Measurements from ENCODE around the gene SERPINB7. TPM values are rescaled to one million over a fixed set of nuclear protein-coding genes. Genes with fewer than 3 reads are reported as not detected.

SERPINB7 gene
- total RNA-seq, 1 experiment from 2014 or later, result 4.2 TPM

DNA sequence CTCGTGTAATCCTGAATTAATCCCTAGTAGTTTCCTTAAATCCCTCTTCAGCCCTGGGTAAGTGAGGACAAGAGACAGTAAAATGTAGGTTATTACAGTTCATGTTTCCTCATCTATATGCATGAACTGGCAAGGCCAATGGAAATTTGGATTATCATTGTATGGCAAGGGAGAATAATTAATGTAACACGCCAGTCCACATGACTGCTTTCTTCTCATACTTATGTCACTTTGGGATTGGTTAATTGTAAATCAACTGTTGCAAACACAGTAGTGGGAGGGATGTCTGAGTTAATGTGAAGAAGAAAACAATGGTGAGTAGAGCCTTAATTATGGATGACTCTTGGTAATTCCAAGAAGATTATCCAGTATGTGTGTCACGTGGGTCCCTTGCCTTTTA is 1.7 kb upstream of the SERPINB7 start:
- Histone ChIP-seq H3K36me3 (ENCODE audit: low read depth) (no peaks in the 10 kb centered on the region), H3K9me2 (ENCODE audit: insufficient read depth) (no peaks in the 10 kb centered on the region; the same call in 1 of the 2 replicates), H3K27ac (no peak overlapping the region; the same call in 1 of the 2 replicates), H3K79me2 (ENCODE audit: low read depth) (no peaks in the 10 kb centered on the region), H4K20me1 (ENCODE audit: insufficient read depth) (no peaks in the 10 kb centered on the region), H3K27me3 (ENCODE audit: insufficient read depth, low read depth) (no peaks in the 10 kb centered on the region), H3K9me3 (ENCODE audit: insufficient read depth, low read depth) (0 out of 2 replicates have a peak, but pooled peaks cover 5% of the 10 kb centered on the region), H3F3A (ENCODE audit: insufficient read depth, low read depth) (peaks cover 11% of the 10 kb centered on the region), H2AFZ (no peak overlapping the region), H3K4me3 (no peak overlapping the region), H3K4me1 (replicated peaks; ENCODE audit: insufficient read depth) (peaks cover 23% of the 10 kb centered on the region), H3K4me2 (no peak overlapping the region)
- intact Hi-C loops (cut with micrococcal nuclease; ENCODE audit: unreplicated experiment), result no loop called here
- TF ChIP-seq EZH2 (IDR thresholded peaks at IDR 0.05; ENCODE audit: low read depth), result no peak
- TF ChIP-seq, protein P1, sequence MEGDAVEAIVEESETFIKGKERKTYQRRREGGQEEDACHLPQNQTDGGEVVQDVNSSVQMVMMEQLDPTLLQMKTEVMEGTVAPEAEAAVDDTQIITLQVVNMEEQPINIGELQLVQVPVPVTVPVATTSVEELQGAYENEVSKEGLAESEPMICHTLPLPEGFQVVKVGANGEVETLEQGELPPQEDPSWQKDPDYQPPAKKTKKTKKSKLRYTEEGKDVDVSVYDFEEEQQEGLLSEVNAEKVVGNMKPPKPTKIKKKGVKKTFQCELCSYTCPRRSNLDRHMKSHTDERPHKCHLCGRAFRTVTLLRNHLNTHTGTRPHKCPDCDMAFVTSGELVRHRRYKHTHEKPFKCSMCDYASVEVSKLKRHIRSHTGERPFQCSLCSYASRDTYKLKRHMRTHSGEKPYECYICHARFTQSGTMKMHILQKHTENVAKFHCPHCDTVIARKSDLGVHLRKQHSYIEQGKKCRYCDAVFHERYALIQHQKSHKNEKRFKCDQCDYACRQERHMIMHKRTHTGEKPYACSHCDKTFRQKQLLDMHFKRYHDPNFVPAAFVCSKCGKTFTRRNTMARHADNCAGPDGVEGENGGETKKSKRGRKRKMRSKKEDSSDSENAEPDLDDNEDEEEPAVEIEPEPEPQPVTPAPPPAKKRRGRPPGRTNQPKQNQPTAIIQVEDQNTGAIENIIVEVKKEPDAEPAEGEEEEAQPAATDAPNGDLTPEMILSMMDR (conservative IDR thresholded peaks at IDR 0.05), result no peak
- no TSS peak for BruUV-seq (replicated peaks)
- POLR2A ChIA-PET (ENCODE audit: unreplicated experiment), result interaction anchor here (0.6 kb wide), 1 partner anchor 504 kb away, joined by 3 read pairs; no protein-coding TSS in a partner anchor
- CTCF ChIA-PET, result no interaction called here
- DNase-seq, result no peak

DNA sequence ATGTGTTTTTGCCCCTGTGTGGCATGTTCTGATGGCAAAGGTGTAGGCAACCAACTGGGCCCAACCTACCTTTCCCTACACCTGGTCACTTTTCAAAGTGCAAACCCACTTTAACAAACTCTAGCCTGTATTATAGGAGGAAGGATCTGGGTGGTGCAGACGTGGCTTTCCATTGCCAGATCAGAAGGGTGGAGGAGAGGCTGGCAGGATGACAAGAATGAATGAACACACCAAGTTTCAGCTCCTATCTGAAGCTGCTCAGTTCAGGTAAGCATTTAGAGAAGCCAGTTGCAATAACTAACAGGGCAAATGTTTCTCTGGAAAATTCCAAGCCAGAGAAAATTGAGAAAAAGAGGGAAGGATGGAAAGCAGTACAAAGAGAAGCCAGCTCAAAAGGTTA is 707 bp upstream of the SERPINB7 start:
- Histone ChIP-seq H3K27me3 (ENCODE audit: insufficient read depth, low read depth) (no peaks in the 10 kb centered on the region), H3K4me3 (no peak overlapping the region), H3K79me2 (ENCODE audit: low read depth) (no peaks in the 10 kb centered on the region), H3F3A (ENCODE audit: insufficient read depth, low read depth) (peaks cover 11% of the 10 kb centered on the region), H3K4me2 (peak overlapping the region; percentile 57), H3K9me3 (ENCODE audit: insufficient read depth, low read depth) (0 out of 2 replicates have a peak, but pooled peaks cover 5% of the 10 kb centered on the region), H3K4me1 (replicated peaks; ENCODE audit: insufficient read depth) (peaks cover 23% of the 10 kb centered on the region), H3K9me2 (ENCODE audit: insufficient read depth) (no peaks in the 10 kb centered on the region; the same call in 1 of the 2 replicates), H3K27ac (peak overlapping the region; percentile 87), H2AFZ (peak overlapping the region; percentile 61), H4K20me1 (ENCODE audit: insufficient read depth) (no peaks in the 10 kb centered on the region), H3K36me3 (ENCODE audit: low read depth) (no peaks in the 10 kb centered on the region)
- BruUV-seq (replicated peaks), result no TSS peak
- intact Hi-C loops (cut with micrococcal nuclease; ENCODE audit: unreplicated experiment), result no loop called here
- peak in 1 of 2 experiments; percentile 9 for DNase-seq
- ChIA-PET POLR2A (ENCODE audit: unreplicated experiment) (no interaction called here), CTCF (no interaction called here)
- TF ChIP-seq, protein P1 (conservative IDR thresholded peaks at IDR 0.05), result no peak
- no peak for TF ChIP-seq EZH2 (IDR thresholded peaks at IDR 0.05; ENCODE audit: low read depth)

DNA sequence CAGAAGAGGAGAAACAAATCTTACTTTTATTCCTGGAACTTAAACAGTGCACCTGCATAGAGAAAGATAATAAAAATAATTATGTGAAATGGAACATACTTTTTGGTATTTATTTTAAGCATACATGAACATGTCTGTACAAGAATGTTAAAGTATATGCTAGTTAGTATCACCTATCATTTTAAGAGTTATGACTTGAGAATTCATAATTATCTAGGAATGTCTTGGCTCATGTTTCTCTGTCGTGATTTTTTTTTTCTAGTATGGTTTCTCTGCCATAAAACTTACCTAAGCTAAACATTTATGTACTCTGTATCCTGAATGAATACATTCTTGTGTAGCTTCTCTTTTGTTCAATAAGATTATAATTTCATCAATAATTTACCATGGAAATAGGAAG is 4.2 kb downstream of the SERPINB7 start:
- H3K4me3 ChIP-seq, result no peak overlapping the region
- ChIA-PET CTCF (no interaction called here), POLR2A (ENCODE audit: unreplicated experiment) (interaction anchor here (0.6 kb wide), 1 partner anchor 27 kb away, joined by 4 read pairs; no protein-coding TSS in a partner anchor)
- H3F3A ChIP-seq (ENCODE audit: insufficient read depth, low read depth), result peaks cover 7% of the 10 kb centered on the region
- H4K20me1 ChIP-seq (ENCODE audit: insufficient read depth), result no peaks in the 10 kb centered on the region
- TF ChIP-seq, protein P1 (conservative IDR thresholded peaks at IDR 0.05), result no peak
- no peak for TF ChIP-seq EZH2 (IDR thresholded peaks at IDR 0.05; ENCODE audit: low read depth)
- no peak overlapping the region for H3K27ac ChIP-seq
- peaks cover 17% of the 10 kb centered on the region for H3K4me1 ChIP-seq (replicated peaks; ENCODE audit: insufficient read depth)
- no peak overlapping the region for H3K4me2 ChIP-seq
- no peaks in the 10 kb centered on the region for H3K36me3 ChIP-seq (ENCODE audit: low read depth)
- no peaks in the 10 kb centered on the region for H3K9me3 ChIP-seq (ENCODE audit: insufficient read depth, low read depth)
- no peaks in the 10 kb centered on the region for H3K27me3 ChIP-seq (ENCODE audit: insufficient read depth, low read depth)
- H3K9me2 ChIP-seq (ENCODE audit: insufficient read depth), result no peaks in the 10 kb centered on the region
- intact Hi-C loops (cut with micrococcal nuclease; ENCODE audit: unreplicated experiment), result no loop called here
- no TSS peak for BruUV-seq (replicated peaks)
- H3K79me2 ChIP-seq (ENCODE audit: low read depth), result no peaks in the 10 kb centered on the region
- H2AFZ ChIP-seq, result no peak overlapping the region
- peak in 1 of 2 experiments; percentile 11 for DNase-seq

Measured in PC-9 (cell line).